ENCODE measurements around the gene VPS18. TPM values are rescaled to one million over a fixed set of nuclear protein-coding genes. Genes with fewer than 3 reads are reported as not detected.
"Not testable (repeated sequence)": the region's sequence is repeated elsewhere in the genome, so short reads cannot be mapped to it uniquely, and the experiment has no call there.

The VPS18 gene
- total and polyA plus RNA-seq, 2 donors (not counting 1 experiment from before 2014, with no cell fraction given), result 13.6 to 29.6 TPM

- Histone ChIP-seq H3K4me2 (replicated peaks; ENCODE audit: low read depth, low read length, poor library complexity, severe bottlenecking) (no peak overlapping the region), H3K36me3 (replicated peaks in 1 of 2; ENCODE audit: control extremely low read depth in 1 of 2, control insufficient read depth in 1 of 2, extremely low read depth in 1 of 2, insufficient read depth in 2 of 2, low read length in 1 of 2) (no peaks in the 10 kb centered on the region), H3K4me1 (ENCODE audit: control insufficient read depth in 2 of 2, insufficient read depth in 2 of 2, low read length in 2 of 2) (peaks cover 0 to 10% of the 10 kb centered on the region in 2 donors), H3K27ac (ENCODE audit: low read length in 2 of 2) (no peak overlapping the region), H3K9me3 (ENCODE audit: control extremely low read depth in 1 of 3, control insufficient read depth in 2 of 3, insufficient read depth in 1 of 3, low read length in 2 of 3) (no peaks in the 10 kb centered on the region), H3K79me2 (ENCODE audit: control insufficient read depth, insufficient read depth, low read length) (no peaks in the 10 kb centered on the region), H2AFZ (ENCODE audit: insufficient read depth, low read depth, low read length, poor library complexity, severe bottlenecking) (no peak overlapping the region), H3K9ac (ENCODE audit: low read length) (no peak overlapping the region), H3K27me3 (replicated peaks in 1 of 4; ENCODE audit: control extremely low read depth in 1 of 4, control insufficient read depth in 3 of 4, insufficient read depth in 4 of 4, low read length in 3 of 4) (no peaks in the 10 kb centered on the region), H3K4me3 (ENCODE audit: control extremely low read depth in 1 of 5, extremely low read depth in 1 of 5, insufficient read depth in 1 of 5, low read depth in 2 of 5, low read length in 4 of 5) (no peak overlapping the region), H4K20me1 (ENCODE audit: control insufficient read depth, insufficient read depth, low read length, poor library complexity, severe bottlenecking) (no peaks in the 10 kb centered on the region)
- 69% methylated on average over 5 of the region's 10 CpGs for WGBS (ENCODE audit: insufficient coverage)
- H3K27me3 Mint-ChIP-seq, result no peaks in the 10 kb centered on the region
- no peaks in the 10 kb centered on the region for H3K9me3 Mint-ChIP-seq (ENCODE audit: insufficient read depth)
- TF ChIP-seq, protein P1, sequence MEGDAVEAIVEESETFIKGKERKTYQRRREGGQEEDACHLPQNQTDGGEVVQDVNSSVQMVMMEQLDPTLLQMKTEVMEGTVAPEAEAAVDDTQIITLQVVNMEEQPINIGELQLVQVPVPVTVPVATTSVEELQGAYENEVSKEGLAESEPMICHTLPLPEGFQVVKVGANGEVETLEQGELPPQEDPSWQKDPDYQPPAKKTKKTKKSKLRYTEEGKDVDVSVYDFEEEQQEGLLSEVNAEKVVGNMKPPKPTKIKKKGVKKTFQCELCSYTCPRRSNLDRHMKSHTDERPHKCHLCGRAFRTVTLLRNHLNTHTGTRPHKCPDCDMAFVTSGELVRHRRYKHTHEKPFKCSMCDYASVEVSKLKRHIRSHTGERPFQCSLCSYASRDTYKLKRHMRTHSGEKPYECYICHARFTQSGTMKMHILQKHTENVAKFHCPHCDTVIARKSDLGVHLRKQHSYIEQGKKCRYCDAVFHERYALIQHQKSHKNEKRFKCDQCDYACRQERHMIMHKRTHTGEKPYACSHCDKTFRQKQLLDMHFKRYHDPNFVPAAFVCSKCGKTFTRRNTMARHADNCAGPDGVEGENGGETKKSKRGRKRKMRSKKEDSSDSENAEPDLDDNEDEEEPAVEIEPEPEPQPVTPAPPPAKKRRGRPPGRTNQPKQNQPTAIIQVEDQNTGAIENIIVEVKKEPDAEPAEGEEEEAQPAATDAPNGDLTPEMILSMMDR (IDR thresholded peaks at IDR 0.05), result no peak
- no peak for TF ChIP-seq EZH2 (IDR thresholded peaks at IDR 0.05; ENCODE audit: borderline replicate concordance, insufficient read depth, low read depth, low read length, poor library complexity, severe bottlenecking)
- peaks cover 12% of the 10 kb centered on the region for H3K4me1 Mint-ChIP-seq
- no peak for ATAC-seq (ENCODE audit: low read depth)
- no peak overlapping the region for H3K4me3 Mint-ChIP-seq
- ChIA-PET CTCF (interaction anchor here (0.6 to 7.3 kb wide), 28 partner anchors 10 to 573 kb away, joined by 3 to 189 read pairs (median 4); partner anchors contain the start of genes RAD51 and SPINT1), POLR2A (interaction anchor here (0.6 to 2.9 kb wide), 5 partner anchors 34 to 362 kb away, joined by 3 to 9 read pairs (median 5); partner anchors contain the start of genes GCHFR and VPS18)
- no peak overlapping the region for H3K27ac Mint-ChIP-seq
- DNase-seq, result no peak
- intact Hi-C loops (cut with micrococcal nuclease), result loop anchor here (5.0 kb wide), 1 partner anchor 164 kb away; no protein-coding TSS in a partner anchor
These were observed 35.5 kb upstream of the VPS18 start for GRCh38 chr15:40858706-40859105.

DNA sequence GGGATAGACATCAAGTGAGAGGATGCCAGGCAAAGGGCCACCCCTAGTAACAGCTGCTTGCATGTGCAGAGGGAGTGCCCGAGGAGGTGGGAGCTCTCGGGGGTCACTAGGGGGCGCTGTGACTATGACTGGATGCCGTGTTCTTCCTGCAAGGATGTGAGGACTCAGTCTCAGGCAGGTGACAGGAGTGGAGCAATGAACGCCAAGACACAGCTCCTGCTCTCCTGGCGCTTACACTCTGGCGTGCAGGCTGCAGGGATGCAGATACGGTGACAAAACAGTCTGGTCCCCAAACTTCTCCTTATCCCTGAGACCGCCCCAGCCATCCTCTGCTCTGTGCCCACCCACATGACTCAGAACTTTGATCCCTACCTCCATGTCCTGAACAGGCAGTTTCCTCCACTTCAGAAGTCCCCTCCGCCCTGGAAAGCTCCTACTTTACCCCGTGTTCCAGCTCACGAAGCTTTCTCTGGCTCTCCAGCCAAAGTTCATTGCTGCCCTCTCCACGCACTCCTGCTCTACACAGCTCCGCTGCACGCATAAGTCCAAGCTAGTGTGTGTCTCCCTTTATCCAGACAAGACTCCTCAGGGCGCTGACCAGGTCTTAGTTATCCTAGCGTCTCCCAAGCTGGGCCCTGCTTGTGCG, 34.9 kb upstream of the VPS18 start:
- ATAC-seq (ENCODE audit: low read depth), result peak; percentile 62
- no peak overlapping the region for H3K4me2 ChIP-seq (replicated peaks; ENCODE audit: low read depth, low read length, poor library complexity, severe bottlenecking)
- peaks cover 0 to 3% (median under 1%) of the 10 kb centered on the region in 4 experiments for H3K27me3 ChIP-seq (replicated peaks in 1 of 4; ENCODE audit: control extremely low read depth in 1 of 4, control insufficient read depth in 3 of 4, insufficient read depth in 4 of 4, low read length in 3 of 4)
- TF ChIP-seq EZH2 (IDR thresholded peaks at IDR 0.05; ENCODE audit: borderline replicate concordance, insufficient read depth, low read depth, low read length, poor library complexity, severe bottlenecking), result no peak
- TF ChIP-seq, protein P1 (IDR thresholded peaks at IDR 0.05), result peak; percentile 84
- H3K27ac Mint-ChIP-seq, result peak overlapping the region; percentile 41
- no peaks in the 10 kb centered on the region for H3K36me3 ChIP-seq (replicated peaks in 1 of 2; ENCODE audit: control extremely low read depth in 1 of 2, control insufficient read depth in 1 of 2, extremely low read depth in 1 of 2, insufficient read depth in 2 of 2, low read length in 1 of 2)
- H3K27me3 Mint-ChIP-seq, result no peaks in the 10 kb centered on the region
- no peak overlapping the region for H3K4me3 ChIP-seq (ENCODE audit: control extremely low read depth in 1 of 5, extremely low read depth in 1 of 5, insufficient read depth in 1 of 5, low read depth in 2 of 5, low read length in 4 of 5)
- no peaks in the 10 kb centered on the region for H3K9me3 ChIP-seq (ENCODE audit: control extremely low read depth in 1 of 3, control insufficient read depth in 2 of 3, insufficient read depth in 1 of 3, low read length in 2 of 3)
- H3K4me1 ChIP-seq (ENCODE audit: control insufficient read depth in 2 of 2, insufficient read depth in 2 of 2, low read length in 2 of 2), result peaks cover 0 to 10% of the 10 kb centered on the region in 2 donors
- H3K4me3 Mint-ChIP-seq, result no peak overlapping the region
- WGBS (ENCODE audit: insufficient coverage), result 46% methylated on average over 17 of the region's 18 CpGs
- H3K79me2 ChIP-seq (ENCODE audit: control insufficient read depth, insufficient read depth, low read length), result no peaks in the 10 kb centered on the region
- DNase-seq, result peak; percentile 83
- POLR2A ChIA-PET, result interaction anchor here (0.8 to 2.9 kb wide), 2 partner anchors 33 to 35 kb away, joined by 3 to 9 read pairs; partner anchors contain the start of gene VPS18
- no peak overlapping the region for H3K27ac ChIP-seq (ENCODE audit: low read length in 2 of 2)
- H3K9me3 Mint-ChIP-seq (ENCODE audit: insufficient read depth), result no peaks in the 10 kb centered on the region
- H4K20me1 ChIP-seq (ENCODE audit: control insufficient read depth, insufficient read depth, low read length, poor library complexity, severe bottlenecking), result no peaks in the 10 kb centered on the region
- CTCF ChIA-PET, result interaction anchor here (0.7 to 7.3 kb wide), 18 partner anchors 11 to 432 kb away, joined by 3 to 189 read pairs (median 6); partner anchors contain the start of genes RAD51 and SPINT1
- peaks cover 12% of the 10 kb centered on the region for H3K4me1 Mint-ChIP-seq
- intact Hi-C loops (cut with micrococcal nuclease), result loop anchor here (5.0 kb wide), 1 partner anchor 163 kb away; no protein-coding TSS in a partner anchor
- no peak overlapping the region for H3K9ac ChIP-seq (ENCODE audit: low read length)
- H2AFZ ChIP-seq (ENCODE audit: insufficient read depth, low read depth, low read length, poor library complexity, severe bottlenecking), result no peak overlapping the region

- H3K9me3 ChIP-seq (ENCODE audit: control extremely low read depth in 1 of 3, control insufficient read depth in 2 of 3, insufficient read depth in 1 of 3, low read length in 2 of 3); H3K4me1 ChIP-seq (ENCODE audit: control insufficient read depth in 2 of 2, insufficient read depth in 2 of 2, low read length in 2 of 2); H2AFZ ChIP-seq (ENCODE audit: insufficient read depth, low read depth, low read length, poor library complexity, severe bottlenecking); H3K27me3 Mint-ChIP-seq; H3K4me3 ChIP-seq (ENCODE audit: control extremely low read depth in 1 of 5, extremely low read depth in 1 of 5, insufficient read depth in 1 of 5, low read depth in 2 of 5, low read length in 4 of 5); H3K9ac ChIP-seq (ENCODE audit: low read length); H4K20me1 ChIP-seq (ENCODE audit: control insufficient read depth, insufficient read depth, low read length, poor library complexity, severe bottlenecking); H3K27ac ChIP-seq (ENCODE audit: low read length in 2 of 2); DNase-seq; intact Hi-C loops (cut with micrococcal nuclease); H3K79me2 ChIP-seq (ENCODE audit: control insufficient read depth, insufficient read depth, low read length); H3K4me3 Mint-ChIP-seq; H3K9me3 Mint-ChIP-seq (ENCODE audit: insufficient read depth); H3K36me3 ChIP-seq (replicated peaks in 1 of 2; ENCODE audit: control extremely low read depth in 1 of 2, control insufficient read depth in 1 of 2, extremely low read depth in 1 of 2, insufficient read depth in 2 of 2, low read length in 1 of 2); H3K4me2 ChIP-seq (replicated peaks; ENCODE audit: low read depth, low read length, poor library complexity, severe bottlenecking); H3K27me3 ChIP-seq (replicated peaks in 1 of 4; ENCODE audit: control extremely low read depth in 1 of 4, control insufficient read depth in 3 of 4, insufficient read depth in 4 of 4, low read length in 3 of 4); POLR2A ChIA-PET; ATAC-seq (ENCODE audit: low read depth); H3K27ac Mint-ChIP-seq: not testable (repeated sequence)
- CTCF ChIA-PET, result interaction anchor here (0.6 to 7.3 kb wide), 6 partner anchors 29 to 515 kb away, joined by 3 to 189 read pairs (median 4); no protein-coding TSS in a partner anchor
- WGBS (ENCODE audit: insufficient coverage), result 80% methylated on average over 2 of the region's 4 CpGs
- H3K4me1 Mint-ChIP-seq, result peaks cover 12% of the 10 kb centered on the region
These were observed 33.1 kb upstream of the VPS18 start for GRCh38 chr15:40861147-40861546.

Data from B cell (primary cell).